ENCODE measurements around the gene PIGQ.

DNA sequence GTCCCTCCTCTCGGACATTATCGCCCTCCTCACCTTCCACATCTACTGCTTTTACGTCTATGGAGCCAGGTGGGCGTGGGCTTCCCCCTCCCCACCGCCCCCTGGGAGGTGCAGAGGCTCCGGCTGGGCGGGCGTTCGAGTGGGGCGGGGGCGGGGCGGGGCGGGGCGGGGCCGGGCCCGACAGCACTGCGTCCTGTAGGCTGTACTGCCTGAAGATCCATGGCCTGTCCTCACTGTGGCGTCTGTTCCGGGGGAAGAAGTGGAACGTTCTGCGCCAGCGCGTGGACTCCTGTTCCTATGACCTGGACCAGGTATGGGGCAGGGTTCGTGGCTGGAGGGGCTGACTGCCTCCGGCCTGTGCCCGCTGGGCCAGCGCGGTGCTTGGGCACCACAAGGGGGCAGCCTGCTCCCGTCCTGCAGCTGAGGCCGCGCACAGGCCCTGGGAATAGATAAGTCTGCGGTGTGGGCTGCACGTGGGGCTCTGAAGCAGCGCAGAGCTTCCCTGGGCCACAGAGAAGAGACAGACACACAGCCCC, 9.2 kb downstream of the PIGQ start:
- no peak for TF ChIP-seq POLR2A (IDR thresholded peaks at IDR 0.05; ENCODE audit: low read depth, low read length)
- peak; percentile 65 for TF ChIP-seq SMC3 (IDR thresholded peaks at IDR 0.05; ENCODE audit: low read depth, low read length)
- TF ChIP-seq, protein P1, sequence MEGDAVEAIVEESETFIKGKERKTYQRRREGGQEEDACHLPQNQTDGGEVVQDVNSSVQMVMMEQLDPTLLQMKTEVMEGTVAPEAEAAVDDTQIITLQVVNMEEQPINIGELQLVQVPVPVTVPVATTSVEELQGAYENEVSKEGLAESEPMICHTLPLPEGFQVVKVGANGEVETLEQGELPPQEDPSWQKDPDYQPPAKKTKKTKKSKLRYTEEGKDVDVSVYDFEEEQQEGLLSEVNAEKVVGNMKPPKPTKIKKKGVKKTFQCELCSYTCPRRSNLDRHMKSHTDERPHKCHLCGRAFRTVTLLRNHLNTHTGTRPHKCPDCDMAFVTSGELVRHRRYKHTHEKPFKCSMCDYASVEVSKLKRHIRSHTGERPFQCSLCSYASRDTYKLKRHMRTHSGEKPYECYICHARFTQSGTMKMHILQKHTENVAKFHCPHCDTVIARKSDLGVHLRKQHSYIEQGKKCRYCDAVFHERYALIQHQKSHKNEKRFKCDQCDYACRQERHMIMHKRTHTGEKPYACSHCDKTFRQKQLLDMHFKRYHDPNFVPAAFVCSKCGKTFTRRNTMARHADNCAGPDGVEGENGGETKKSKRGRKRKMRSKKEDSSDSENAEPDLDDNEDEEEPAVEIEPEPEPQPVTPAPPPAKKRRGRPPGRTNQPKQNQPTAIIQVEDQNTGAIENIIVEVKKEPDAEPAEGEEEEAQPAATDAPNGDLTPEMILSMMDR (conservative IDR thresholded peaks at IDR 0.05; ENCODE audit: low read depth, low read length), result peak; percentile 78
- TF ChIP-seq RAD21 (IDR thresholded peaks at IDR 0.05; ENCODE audit: low read length), result peak; percentile 85
- TF ChIP-seq CHD1 (IDR thresholded peaks at IDR 0.05; ENCODE audit: low read depth, low read length), result no peak
- no peak for TF ChIP-seq CEBPB (IDR thresholded peaks at IDR 0.05; ENCODE audit: low read depth, low read length)
- TF ChIP-seq MAFK (IDR thresholded peaks at IDR 0.05; ENCODE audit: low read depth, low read length), result no peak

Data from IMR-90 (cell line).